ENCODE data around the gene ACTR1A. TPM values are rescaled to one million over a fixed set of nuclear protein-coding genes. Genes with fewer than 3 reads are reported as not detected.
A peak's percentile ranks its signal among the peaks of the same experiment; 100 is the strongest.
"Not testable (repeated sequence)": the region's sequence is repeated elsewhere in the genome, so short reads cannot be mapped to it uniquely, and the experiment has no call there.

The ACTR1A gene
- total and polyA plus RNA-seq, 5 experiments from 2014 or later: 45.9 to 60.7 (median 55.4) TPM

DNA sequence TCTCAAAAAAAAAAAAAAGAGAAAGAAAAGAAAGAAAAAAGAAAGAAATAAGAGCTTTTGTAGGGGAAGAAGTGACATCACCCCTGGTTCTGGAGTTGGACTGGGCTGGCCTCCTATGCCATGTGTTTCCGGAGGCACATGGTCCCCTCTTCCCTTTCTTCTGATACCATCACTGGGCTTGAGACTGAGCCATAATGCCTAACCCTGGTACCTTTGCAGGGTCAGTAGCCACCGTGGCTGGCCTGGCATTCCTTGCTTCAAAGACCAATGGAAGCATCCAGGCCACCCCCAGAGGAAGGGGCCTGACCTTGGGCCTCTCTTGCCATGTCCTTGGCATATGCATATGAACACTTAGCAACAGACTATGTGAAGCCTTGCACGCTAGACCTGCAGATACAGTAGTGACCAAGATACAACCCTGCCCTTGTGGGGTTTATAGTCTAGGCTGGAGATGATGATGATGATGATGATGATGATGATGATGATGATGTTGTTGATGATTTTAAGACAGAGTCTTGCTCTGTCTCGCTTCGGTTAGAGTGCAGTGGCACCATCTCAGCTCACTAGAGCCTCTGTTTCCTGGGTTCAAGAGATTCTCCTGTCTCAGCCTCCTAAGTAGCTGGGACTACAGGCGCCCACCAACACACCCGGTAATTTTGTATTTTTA lies 33.1 kb upstream of the ACTR1A start:
- Mint-ChIP-seq H3K4me3 (no peak overlapping the region), H3K36me3 (peaks cover 0 to 22% (median 0%) of the 10 kb centered on the region in 3 donors), H3K4me1 (peaks cover 7 to 23% (median 10%) of the 10 kb centered on the region in 4 donors), H3K27ac (no peak overlapping the region), H3K9me3 (no peaks in the 10 kb centered on the region), H3K27me3 (no peaks in the 10 kb centered on the region)
- ATAC-seq (no peak), DNase-seq (no peak)
- POLR2A ChIA-PET: no interaction called here

DNA sequence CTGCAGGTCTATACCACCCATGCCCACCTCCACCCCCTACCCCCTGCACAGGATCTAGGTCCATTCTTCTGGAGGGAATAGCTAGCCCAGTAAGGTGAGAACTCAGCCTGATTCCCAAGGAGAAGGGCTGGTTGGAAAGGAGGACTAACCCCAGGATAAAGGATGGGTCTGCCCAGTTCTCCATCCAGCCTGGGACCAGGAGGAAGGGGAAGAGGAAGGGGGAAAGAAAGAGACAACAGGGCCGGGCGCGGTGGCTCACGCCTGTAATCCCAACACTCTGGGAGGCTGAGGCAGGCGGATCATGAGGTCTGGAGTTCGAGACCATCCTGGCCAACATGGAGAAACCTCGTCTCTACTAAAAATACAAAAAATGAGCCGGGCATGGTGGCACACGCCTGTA lies 32.5 kb upstream of the ACTR1A start:
- POLR2A ChIA-PET, DNase-seq, H3K27me3 Mint-ChIP-seq, ATAC-seq, H3K4me3 Mint-ChIP-seq, H3K9me3 Mint-ChIP-seq: not testable (repeated sequence)
- H3K27ac Mint-ChIP-seq: peak overlapping the region in 1 of 10 donors; percentile 59
- peaks cover 7 to 23% (median 10%) of the 10 kb centered on the region in 4 donors for H3K4me1 Mint-ChIP-seq
- peaks cover 0 to 22% (median 0%) of the 10 kb centered on the region in 3 donors for H3K36me3 Mint-ChIP-seq

GRCh38 chr10:102534333-102534732 lies 31.8 kb upstream of the ACTR1A start:
- H3K27me3 Mint-ChIP-seq: no peaks in the 10 kb centered on the region
- no peaks in the 10 kb centered on the region for H3K9me3 Mint-ChIP-seq
- H3K27ac Mint-ChIP-seq: no peak overlapping the region
- H3K36me3 Mint-ChIP-seq: peaks cover 0 to 24% (median 0%) of the 10 kb centered on the region in 3 donors
- POLR2A ChIA-PET: no interaction called here
- ATAC-seq (no peak), DNase-seq (no peak)
- H3K4me3 Mint-ChIP-seq: no peak overlapping the region
- H3K4me1 Mint-ChIP-seq: peaks cover 7 to 23% (median 10%) of the 10 kb centered on the region in 4 donors

GRCh38 chr10:102527546-102527945 lies 25.0 kb upstream of the ACTR1A start:
- H3K36me3 Mint-ChIP-seq: peaks cover 0 to 45% (median 6%) of the 10 kb centered on the region in 3 donors
- H3K4me3 Mint-ChIP-seq: no peak overlapping the region
- ATAC-seq (no peak), DNase-seq (no peak)
- peaks cover 5 to 19% (median 9%) of the 10 kb centered on the region in 4 donors for H3K4me1 Mint-ChIP-seq
- H3K27ac Mint-ChIP-seq: no peak overlapping the region
- no peaks in the 10 kb centered on the region for H3K27me3 Mint-ChIP-seq
- POLR2A ChIA-PET: interaction anchor here (0.7 kb wide), 1 partner anchor 18 kb away, joined by 4 read pairs; no protein-coding TSS in a partner anchor
- H3K9me3 Mint-ChIP-seq: no peaks in the 10 kb centered on the region

DNA sequence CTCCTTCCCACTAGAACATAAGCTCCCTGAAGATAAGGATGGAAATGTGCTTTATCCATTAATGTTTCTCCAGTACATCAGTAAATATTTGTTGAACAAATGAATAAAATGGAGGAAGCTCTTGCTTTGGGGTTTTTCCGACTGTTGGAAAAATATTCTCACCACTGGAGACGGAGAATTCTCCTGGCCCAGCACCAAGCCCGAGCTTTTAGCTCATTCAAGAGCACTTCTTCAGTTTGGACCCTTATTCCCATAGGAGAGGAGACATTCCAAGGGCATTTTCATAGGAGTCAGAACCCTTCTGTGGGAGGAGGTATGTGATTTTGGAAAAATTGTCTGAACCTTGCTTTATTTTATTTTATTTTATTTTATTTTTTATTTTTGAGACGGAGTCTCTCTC lies 22.2 kb upstream of the ACTR1A start:
- Mint-ChIP-seq H3K27ac (no peak overlapping the region), H3K27me3 (no peaks in the 10 kb centered on the region), H3K4me1 (peaks cover 3 to 32% (median 18%) of the 10 kb centered on the region in 4 donors), H3K36me3 (peaks cover 0 to 60% (median 10%) of the 10 kb centered on the region in 3 donors), H3K4me3 (no peak overlapping the region), H3K9me3 (no peaks in the 10 kb centered on the region)
- ATAC-seq: no peak
- POLR2A ChIA-PET: interaction anchor here (0.7 kb wide), 1 partner anchor 648 kb away, joined by 5 read pairs; no protein-coding TSS in a partner anchor
- DNase-seq: no peak

- H3K4me3 Mint-ChIP-seq: no peak overlapping the region
- peaks cover 3 to 32% (median 17%) of the 10 kb centered on the region in 4 donors for H3K4me1 Mint-ChIP-seq
- no peak for DNase-seq
- H3K36me3 Mint-ChIP-seq: peaks cover 0 to 57% (median 10%) of the 10 kb centered on the region in 3 donors
- H3K9me3 Mint-ChIP-seq: no peaks in the 10 kb centered on the region
- POLR2A ChIA-PET: interaction anchor here (0.6 kb wide), 1 partner anchor 9 kb away, joined by 3 read pairs; no protein-coding TSS in a partner anchor
- no peaks in the 10 kb centered on the region for H3K27me3 Mint-ChIP-seq
- ATAC-seq: no peak
- H3K27ac Mint-ChIP-seq: peak overlapping the region in 3 of 10 donors; percentile 36 to 54 (median 49)
Measured at GRCh38 chr10:102523250-102524029, 20.9 kb upstream of the ACTR1A start.

DNA sequence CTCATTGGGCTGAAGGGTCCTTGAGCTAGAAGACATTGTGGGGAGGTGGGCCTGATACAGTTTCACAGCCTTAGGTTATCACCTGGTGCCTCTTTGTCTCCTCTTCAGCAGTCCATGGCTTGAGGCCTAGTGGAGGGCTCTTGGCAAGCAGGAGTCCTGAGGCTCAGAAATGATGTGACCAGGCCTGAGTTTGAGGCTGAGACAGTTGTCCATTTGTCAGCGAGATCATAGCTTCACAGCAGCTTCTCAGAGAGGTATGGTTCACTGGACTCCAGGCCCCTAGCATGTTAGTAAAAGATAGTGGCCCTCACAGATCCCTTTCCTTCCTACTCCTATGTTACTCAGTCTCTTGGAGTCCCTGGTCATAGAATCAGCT lies 20.4 kb upstream of the ACTR1A start:
- no peak overlapping the region for H3K4me3 Mint-ChIP-seq
- H3K9me3 Mint-ChIP-seq: no peaks in the 10 kb centered on the region
- no peaks in the 10 kb centered on the region for H3K27me3 Mint-ChIP-seq
- H3K36me3 Mint-ChIP-seq: peaks cover 0 to 54% (median 10%) of the 10 kb centered on the region in 3 donors
- DNase-seq (no peak), ATAC-seq (no peak)
- POLR2A ChIA-PET: no interaction called here
- peak overlapping the region in 1 of 10 donors; percentile 22 for H3K27ac Mint-ChIP-seq
- H3K4me1 Mint-ChIP-seq: peaks cover 3 to 32% (median 17%) of the 10 kb centered on the region in 4 donors

DNA sequence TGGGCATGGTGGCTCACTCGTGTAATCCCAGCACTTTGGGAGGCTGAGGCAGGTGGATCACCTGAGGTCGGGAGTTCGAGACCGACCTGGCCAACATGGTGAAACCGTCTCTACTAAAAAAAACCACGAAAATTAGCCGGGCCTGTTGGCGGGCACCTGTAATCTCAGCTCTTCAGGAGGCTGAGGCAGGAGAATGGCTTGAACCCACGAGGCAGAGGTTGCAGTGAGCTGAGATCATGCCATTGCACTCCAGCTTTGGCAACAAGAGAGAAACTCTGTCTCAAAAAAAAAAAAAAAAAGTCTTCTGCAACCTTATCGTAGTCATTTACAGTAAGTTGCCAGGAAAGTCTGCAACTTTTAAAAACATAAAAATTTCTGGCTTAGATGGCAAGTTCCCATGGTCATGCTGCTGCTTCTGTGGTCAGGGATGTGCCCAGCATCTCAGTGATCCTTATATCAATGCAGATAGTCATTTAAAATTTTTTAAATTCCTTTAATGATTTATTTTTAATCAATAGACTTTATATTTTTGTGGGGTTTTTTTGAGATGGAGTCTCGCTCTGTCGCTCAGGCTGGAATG lies 16.8 kb upstream of the ACTR1A start:
- H3K27ac Mint-ChIP-seq: no peak overlapping the region
- H3K9me3 Mint-ChIP-seq: no peaks in the 10 kb centered on the region

DNA sequence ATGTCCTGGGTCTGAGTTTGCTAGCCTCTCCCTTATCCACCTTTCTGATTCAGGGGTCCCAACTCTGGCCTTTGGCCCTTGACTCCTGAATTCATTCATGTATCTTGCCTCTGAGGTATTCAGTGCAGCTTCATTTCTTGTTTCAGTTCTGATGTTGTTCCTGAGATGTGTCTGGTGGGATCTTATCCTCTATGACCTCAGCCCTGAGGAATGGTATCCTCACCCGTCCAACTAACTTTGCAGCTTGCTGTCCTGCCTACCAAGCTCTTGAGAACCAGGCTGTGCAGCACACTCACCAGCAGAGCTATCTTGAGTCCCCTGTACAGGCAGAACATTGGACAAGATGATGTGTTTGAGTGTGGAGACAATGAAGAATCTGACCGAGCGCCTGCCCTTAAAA lies 15.0 kb upstream of the ACTR1A start:
- no peak overlapping the region for H3K4me3 Mint-ChIP-seq
- H3K27me3 Mint-ChIP-seq: no peaks in the 10 kb centered on the region
- no peak for ATAC-seq
- DNase-seq: no peak
- H3K9me3 Mint-ChIP-seq: no peaks in the 10 kb centered on the region
- H3K4me1 Mint-ChIP-seq: peaks cover 3 to 24% (median 13%) of the 10 kb centered on the region in 4 donors
- H3K27ac Mint-ChIP-seq: peak overlapping the region in 2 of 10 donors; percentile 21 to 26
- POLR2A ChIA-PET: no interaction called here
- H3K36me3 Mint-ChIP-seq: peaks cover 0 to 57% (median 3%) of the 10 kb centered on the region in 3 donors

More for the DNA sequence above, 16.8 kb upstream of the ACTR1A start:
- Mint-ChIP-seq H3K36me3 (peaks cover 0 to 52% (median 7%) of the 10 kb centered on the region in 3 donors), H3K4me1 (peaks cover 3 to 27% (median 18%) of the 10 kb centered on the region in 4 donors), H3K27me3 (no peaks in the 10 kb centered on the region), H3K4me3 (no peak overlapping the region)
- POLR2A ChIA-PET: no interaction called here
- no peak for DNase-seq
- ATAC-seq: no peak

DNA sequence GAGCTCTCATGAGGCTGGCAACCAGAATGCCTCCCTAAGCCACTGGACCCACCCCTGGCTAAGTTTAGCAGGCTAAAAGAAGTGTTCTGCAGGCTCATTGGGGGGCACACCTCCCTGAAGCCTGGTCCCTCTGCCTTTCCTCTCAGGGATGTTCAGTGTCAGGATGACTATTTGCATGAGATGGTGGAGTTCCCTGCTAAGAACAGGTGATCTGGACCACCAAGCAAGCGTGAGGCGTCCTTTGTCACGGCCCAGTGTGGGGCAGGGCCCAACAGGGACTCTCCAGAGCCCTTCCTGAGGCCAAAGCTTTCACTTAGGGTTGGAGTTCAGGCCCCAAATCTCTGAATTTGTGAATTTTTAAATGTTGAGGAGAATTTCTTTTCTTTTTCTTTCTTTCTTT lies 13.2 kb upstream of the ACTR1A start:
- POLR2A ChIA-PET: no interaction called here
- DNase-seq (no peak), ATAC-seq (no peak)
- Mint-ChIP-seq H3K4me3 (no peak overlapping the region), H3K9me3 (no peaks in the 10 kb centered on the region), H3K4me1 (peaks cover 11 to 20% (median 18%) of the 10 kb centered on the region in 4 donors), H3K27me3 (no peaks in the 10 kb centered on the region), H3K27ac (peak overlapping the region in 2 of 10 donors; percentile 8 to 22), H3K36me3 (peaks cover 0 to 61% (median 0%) of the 10 kb centered on the region in 3 donors)

- no peaks in the 10 kb centered on the region for H3K9me3 Mint-ChIP-seq
- no peaks in the 10 kb centered on the region for H3K27me3 Mint-ChIP-seq
- H3K36me3 Mint-ChIP-seq: peaks cover 0 to 60% (median 0%) of the 10 kb centered on the region in 3 donors
- no peak overlapping the region for H3K4me3 Mint-ChIP-seq
- ATAC-seq: no peak
- POLR2A ChIA-PET: no interaction called here
- DNase-seq: no peak
- no peak overlapping the region for H3K27ac Mint-ChIP-seq
- H3K4me1 Mint-ChIP-seq: peaks cover 11 to 15% (median 13%) of the 10 kb centered on the region in 4 donors
Measured at GRCh38 chr10:102514487-102515311, 12.2 kb upstream of the ACTR1A start.
